IMR-90 (cell line): Measurements from ENCODE around the gene TMC1. TPM values are rescaled to one million over a fixed set of nuclear protein-coding genes. Genes with fewer than 3 reads are reported as not detected.

ENCODE experiments used
- ATAC-seq: fragments of 200-7000 bp; cut with Tn5 transposase; 2 replicates; pipeline ENCODE4 v1.9.1; 2020; ENCODE audit warnings: low read depth, mild to moderate bottlenecking, moderate library complexity
- BruUV-seq: library from RNA; stranded (reverse); fragments of 400-500 nt; replicated peaks from 2 replicates; lab custom pipeline; 2021; lab: Mats Ljungman, UMichigan
- CTCF ChIA-PET: fragments of 300-600 bp; formaldehyde crosslinking; extraction: SDS; loops from one replicate; lab custom pipeline; 2021; ENCODE audit warnings: antibody characterized with exemption; lab: Yijun Ruan, JAX
- POLR2A ChIA-PET: fragments of 300-600 bp; sonication (Branson Sonifier 250); formaldehyde crosslinking; loops from one replicate; lab custom pipeline; 2022; ENCODE audit warnings: antibody characterized with exemption; ENCODE audit not compliant: unreplicated experiment; lab: Charles Lee
- DNase-seq: peaks from one replicate; pipeline ENCODE4 v3.0.0; 2013
- H2AFZ ChIP-seq: replicated peaks from 2 replicates; pipeline ENCODE3; 2013; ENCODE audit warnings: low read length, mild to moderate bottlenecking; ENCODE audit not compliant: poor library complexity
- H2AK5ac ChIP-seq: 2 replicates; pipeline ENCODE4 v1.6.1; 2013; ENCODE audit warnings: low read depth, low read length, inconsistent platforms
- H2AK9ac ChIP-seq: replicated peaks from 2 replicates; pipeline ENCODE3; 2013; ENCODE audit warnings: mild to moderate bottlenecking, low read depth, low read length, moderate library complexity; ENCODE audit not compliant: poor library complexity
- H2BK120ac ChIP-seq: 2 replicates; pipeline ENCODE4 v1.6.1; 2013; ENCODE audit warnings: low read depth, low read length, inconsistent platforms
- H2BK15ac ChIP-seq: 3 replicates; pipeline ENCODE4 v1.6.1; 2013; ENCODE audit warnings: low read depth, low read length, inconsistent platforms
- H2BK20ac ChIP-seq: 2 replicates; pipeline ENCODE4 v1.6.1; 2013; ENCODE audit warnings: low read depth, mild to moderate bottlenecking, inconsistent platforms, low read length, moderate library complexity
- H2BK5ac ChIP-seq: 2 replicates; pipeline ENCODE4 v1.6.1; 2013; ENCODE audit warnings: mild to moderate bottlenecking, low read depth, low read length, inconsistent platforms; ENCODE audit not compliant: poor library complexity, severe bottlenecking
- H3K14ac ChIP-seq: replicated peaks from 2 replicates; pipeline ENCODE4 v1.6.1; 2013; ENCODE audit warnings: low read depth, low read length, inconsistent platforms
- H3K18ac ChIP-seq: 2 replicates; pipeline ENCODE4 v1.6.1; 2013; ENCODE audit warnings: low read depth, low read length, control low read depth
- H3K23ac ChIP-seq: 2 replicates; pipeline ENCODE4 v1.6.1; 2013; ENCODE audit warnings: low read depth, low read length, inconsistent platforms
- H3K27ac ChIP-seq: 2 replicates; pipeline ENCODE4 v1.5.1; 2013; ENCODE audit warnings: mild to moderate bottlenecking, control low read depth, low read length; ENCODE audit not compliant: insufficient read depth
- H3K27me3 ChIP-seq: 2 replicates; pipeline ENCODE4 v1.6.1; 2013; ENCODE audit warnings: low read length; ENCODE audit not compliant: control insufficient read depth, insufficient read depth
- H3K36me3 ChIP-seq: 2 replicates; pipeline ENCODE4 v1.6.1; 2013; ENCODE audit warnings: low read length, mixed read lengths; ENCODE audit not compliant: control insufficient read depth, insufficient read depth
- H3K4ac ChIP-seq: 2 replicates; pipeline ENCODE4 v1.6.1; 2013; ENCODE audit warnings: low read depth, low read length, inconsistent platforms
- H3K4me1 ChIP-seq: 2 replicates; pipeline ENCODE4 v1.6.1; 2013; ENCODE audit warnings: low read length, mixed read lengths; ENCODE audit not compliant: control insufficient read depth, insufficient read depth
- H3K4me2 ChIP-seq: 2 replicates; pipeline ENCODE4 v1.6.1; 2013; ENCODE audit warnings: low read depth, mild to moderate bottlenecking, control low read depth, low read length, moderate library complexity
- H3K4me3 ChIP-seq: 2 replicates; pipeline ENCODE4 v1.5.1; 2013; ENCODE audit warnings: low read depth, mild to moderate bottlenecking, control low read depth, low read length, moderate library complexity; ENCODE audit not compliant: insufficient read depth
- H3K56ac ChIP-seq: 2 replicates; pipeline ENCODE4 v1.6.1; 2013; ENCODE audit warnings: low read length, inconsistent platforms; ENCODE audit not compliant: insufficient read depth; ENCODE audit errors: extremely low read depth
- H3K79me1 ChIP-seq, 2 experiments: 2 replicates each; pipeline ENCODE4 v1.6.1; 2013; ENCODE audit warnings: low read length in 2 of 2, inconsistent platforms in 1 of 2, low read depth in 1 of 2
- H3K9ac ChIP-seq: 2 replicates; pipeline ENCODE4 v1.6.1; 2013; ENCODE audit warnings: low read depth, low read length, control low read depth
- H3K9me1 ChIP-seq: 2 replicates; pipeline ENCODE4 v1.6.1; 2013; ENCODE audit warnings: low read length, inconsistent platforms; ENCODE audit not compliant: insufficient read depth
- H3K9me3 ChIP-seq: 2 replicates; pipeline ENCODE4 v1.6.1; 2013; ENCODE audit warnings: low read length; ENCODE audit not compliant: control insufficient read depth, insufficient read depth
- H4K20me1 ChIP-seq: 2 replicates; pipeline ENCODE4 v1.6.1; 2013; ENCODE audit warnings: low read length, inconsistent platforms; ENCODE audit not compliant: insufficient read depth
- H4K5ac ChIP-seq: 2 replicates; pipeline ENCODE4 v1.6.1; 2013; ENCODE audit warnings: mild to moderate bottlenecking, low read depth, low read length, control low read depth
- H4K8ac ChIP-seq, 2 experiments: 2 replicates each; pipeline ENCODE4 v1.6.1; 2013; ENCODE audit warnings: low read depth in 2 of 2, low read length in 2 of 2, control low read depth in 1 of 2, inconsistent platforms in 1 of 2
- H4K91ac ChIP-seq: 2 replicates; pipeline ENCODE4 v1.6.1; 2013; ENCODE audit warnings: low read depth, low read length, inconsistent platforms; ENCODE audit not compliant: insufficient read depth
- FOS ChIP-seq: fragments of 150-350 bp; IDR thresholded peaks from 2 replicates; pipeline ENCODE4 v1.6.1; 2016; ENCODE audit warnings: low read depth, low read length
- POLR2A ChIP-seq: IDR thresholded peaks from 2 replicates; pipeline ENCODE4 v1.6.1; 2012; ENCODE audit warnings: mild to moderate bottlenecking, low read depth, low read length
- WGBS, 2 experiments: methylation state at CpG; one replicate each; pipeline versions ENCODE4 v1.1.5 to v1.1.7; 2013; ENCODE audit warnings: missing lambda C conversion rate in 2 of 2; ENCODE audit not compliant: insufficient read length in 1 of 2; ENCODE audit errors: extremely low coverage in 2 of 2; 5-methylcytosine and 5-hydroxymethylcytosine counted together
- dilution Hi-C: fragments of 300-500 bp; cut with HindIII; formaldehyde crosslinking; loops from one replicate; pipeline ENCODE4 v1.14.3; 2018; ENCODE audit warnings: low sequenced_read_pairs; ENCODE audit not compliant: unreplicated experiment
- in situ Hi-C: fragments of 300-500 bp; cut with MboI; formaldehyde crosslinking; loops from 3 replicates; pipeline ENCODE4 v1.14.3; 2019; ENCODE audit warnings: low sequenced_read_pairs, inconsistent platforms, mixed read lengths
- intact Hi-C: fragments of 100-400 bp; cut with micrococcal nuclease; formaldehyde crosslinking; loops from 2 replicates; pipeline ENCODE4 v1.10.0; 2022
- polyA plus RNA-seq, 3 experiments: library from polyadenylated mRNA; depleted of rRNA; stranded (reverse); fragments of >200 nt; gene quantifications; 2 replicates each; pipeline ENCODE4 v1.2.3, GENCODE V29; 2012; ENCODE audit warnings: low replicate concordance in 1 of 3
- total RNA-seq: library from RNA; depleted of rRNA; stranded (reverse); fragments of >200 nt; gene quantifications from 2 replicates; pipeline ENCODE4 v1.2.3, GENCODE V29; 2012

TMC1 gene
- total and polyA plus RNA-seq, 2 of the 4 experiments (the other 2 are of a cell fraction): not detected

GRCh38 chr9:72812559-72813111 is 291.2 kb downstream of the TMC1 start:
- Histone ChIP-seq H3K4me1 (no peaks in the 10 kb centered on the region), H4K5ac (no peak overlapping the region), H3K9me3 (no peaks in the 10 kb centered on the region), H2BK5ac (no peak overlapping the region), H4K91ac (no peak overlapping the region), H2AFZ (no peak overlapping the region), H3K36me3 (no peaks in the 10 kb centered on the region), H3K27me3 (peaks cover 3% of the 10 kb centered on the region; the same call in 1 of the 2 replicates), H2AK5ac (no peak overlapping the region), H3K79me1 (no peaks in the 10 kb centered on the region), H3K18ac (no peak overlapping the region), H3K14ac (no peak overlapping the region), H3K4ac (no peak overlapping the region), H3K4me2 (no peak overlapping the region), H3K56ac (no peak overlapping the region), H2BK15ac (no peak overlapping the region), H4K8ac (no peak overlapping the region), H2AK9ac (no peak overlapping the region), H3K4me3 (no peak overlapping the region), H2BK20ac (no peak overlapping the region), H3K9me1 (no peaks in the 10 kb centered on the region), H3K9ac (no peak overlapping the region), H3K27ac (no peak overlapping the region), H4K20me1 (no peaks in the 10 kb centered on the region), H3K23ac (no peak overlapping the region), H2BK120ac (no peak overlapping the region)
- WGBS, 2 experiments: no CpG with 5 or more reads among the region's 2 CpGs
- dilution Hi-C loops: no loop called here
- in situ Hi-C loops: no loop called here
- ATAC-seq (no peak), DNase-seq (no peak)
- no peak for TF ChIP-seq POLR2A
- TF ChIP-seq FOS: no peak
- ChIA-PET CTCF (interaction anchor here (1.1 kb wide), 1 partner anchor 9 kb away, joined by 7 read pairs; no protein-coding TSS in a partner anchor), POLR2A (no interaction called here)
- BruUV-seq: no TSS peak
- intact Hi-C loops: no loop called here
